Right renal pelvis (tissue), 4 donors: ENCODE results near the gene RASGEF1B. TPM values are rescaled to one million over a fixed set of nuclear protein-coding genes. Genes with fewer than 3 reads are reported as not detected.
A peak's percentile ranks its signal among the peaks of the same experiment; 100 is the strongest.
"Not testable (repeated sequence)": the region's sequence is repeated elsewhere in the genome, so short reads cannot be mapped to it uniquely, and the experiment has no call there.

Experiments
- DNase-seq, 4 donors: peaks; one replicate each; pipeline ENCODE4 v3.0.0-alpha.2; 2013; ENCODE audit warnings: low read depth in 4 of 4, low spot score in 3 of 4, missing footprints in 1 of 4
- polyA plus RNA-seq, 4 donors: library from polyadenylated mRNA; unstranded; fragments of 120-200 nt; gene quantifications; one replicate each; pipeline ENCODE4 v1.2.1, GENCODE V29; 2013; ENCODE audit not compliant: insufficient read length in 4 of 4

Gene RASGEF1B
- polyA plus RNA-seq, 4 donors: 11.6 to 14.1 (median 12.6) TPM

DNA sequence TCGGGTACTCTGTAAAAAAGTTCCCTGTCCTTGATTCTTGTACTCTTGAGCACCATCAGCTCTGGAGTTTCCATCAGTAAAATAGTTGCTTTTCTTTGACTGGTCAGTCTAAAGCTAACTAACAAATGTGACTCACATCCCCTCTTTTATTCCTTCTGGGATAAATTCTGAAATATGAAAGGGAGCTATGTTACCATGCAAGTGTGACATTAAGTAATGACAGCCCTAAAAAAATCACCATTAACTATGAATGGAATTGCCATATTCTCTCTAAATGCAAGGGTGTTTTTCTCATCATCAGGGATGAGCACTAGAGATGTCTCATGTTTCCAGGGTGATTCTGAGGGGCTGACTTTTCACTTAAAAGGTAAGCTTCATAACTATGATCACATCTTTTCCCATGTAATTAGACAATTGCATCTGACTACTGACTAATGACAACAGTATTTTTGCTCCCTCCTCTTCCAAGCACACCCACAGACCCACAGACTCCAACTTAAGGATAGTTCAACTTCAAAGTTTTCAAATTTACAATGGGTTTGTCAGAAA lies 26.9 kb upstream of the RASGEF1B start:
- no peak for DNase-seq

DNA sequence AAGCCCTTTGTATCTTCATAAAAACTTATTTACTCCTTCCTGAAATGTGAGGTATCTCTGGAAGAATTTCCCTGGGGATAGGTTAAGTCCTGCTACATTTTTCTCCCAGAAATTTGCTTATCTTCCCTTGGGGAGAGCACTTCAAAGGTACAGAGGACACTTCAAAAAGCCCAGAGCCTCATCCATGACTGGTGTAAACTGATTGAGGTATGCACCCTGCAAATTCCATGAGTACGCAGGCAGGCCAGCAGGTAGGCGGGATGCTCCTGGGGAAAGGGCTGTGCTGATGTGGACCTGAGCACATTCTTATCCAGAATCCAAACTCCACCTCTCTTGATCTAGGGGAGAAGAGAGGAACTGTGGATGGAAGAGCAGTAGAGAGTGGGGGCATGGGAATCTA lies 26.3 kb upstream of the RASGEF1B start:
- no peak for DNase-seq

DNA sequence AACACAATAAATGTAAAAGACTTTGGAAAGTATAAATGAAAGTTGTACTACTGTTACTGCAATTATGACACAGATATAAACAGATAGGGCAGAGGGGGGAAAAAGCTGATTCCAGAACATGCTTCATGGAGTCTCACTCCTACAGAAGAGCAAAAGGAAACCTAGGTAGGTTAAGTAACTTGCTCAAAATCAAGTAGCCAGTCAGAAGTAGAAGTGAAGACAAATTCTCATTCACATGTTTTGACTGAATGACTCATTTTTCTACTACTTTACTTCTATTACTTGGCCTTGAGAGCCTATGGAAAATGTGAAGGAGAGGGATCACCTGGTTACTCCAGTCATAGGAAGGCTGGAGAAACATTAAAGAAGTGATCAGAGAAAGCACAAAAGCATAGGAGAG lies 23.6 kb upstream of the RASGEF1B start:
- DNase-seq: no peak

DNA sequence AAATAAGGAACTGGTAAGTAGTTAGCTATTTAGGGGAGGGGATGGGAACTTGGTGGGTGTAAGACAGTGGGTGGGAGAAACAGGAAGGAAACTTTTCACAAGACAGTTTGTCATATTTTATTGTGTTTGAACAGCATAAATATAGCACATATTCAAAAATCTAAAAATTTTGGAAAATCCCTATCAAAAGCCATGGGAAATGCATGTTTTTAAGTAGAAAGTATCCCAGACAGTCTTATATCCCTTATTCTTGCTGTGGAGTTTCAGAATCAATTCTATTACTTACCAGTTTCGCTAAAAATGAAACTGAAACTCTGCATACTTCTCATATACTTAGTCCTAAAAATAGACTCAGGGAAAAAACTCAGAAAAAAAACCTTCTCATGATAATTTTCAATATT lies 22.3 kb upstream of the RASGEF1B start:
- no peak for DNase-seq

DNA sequence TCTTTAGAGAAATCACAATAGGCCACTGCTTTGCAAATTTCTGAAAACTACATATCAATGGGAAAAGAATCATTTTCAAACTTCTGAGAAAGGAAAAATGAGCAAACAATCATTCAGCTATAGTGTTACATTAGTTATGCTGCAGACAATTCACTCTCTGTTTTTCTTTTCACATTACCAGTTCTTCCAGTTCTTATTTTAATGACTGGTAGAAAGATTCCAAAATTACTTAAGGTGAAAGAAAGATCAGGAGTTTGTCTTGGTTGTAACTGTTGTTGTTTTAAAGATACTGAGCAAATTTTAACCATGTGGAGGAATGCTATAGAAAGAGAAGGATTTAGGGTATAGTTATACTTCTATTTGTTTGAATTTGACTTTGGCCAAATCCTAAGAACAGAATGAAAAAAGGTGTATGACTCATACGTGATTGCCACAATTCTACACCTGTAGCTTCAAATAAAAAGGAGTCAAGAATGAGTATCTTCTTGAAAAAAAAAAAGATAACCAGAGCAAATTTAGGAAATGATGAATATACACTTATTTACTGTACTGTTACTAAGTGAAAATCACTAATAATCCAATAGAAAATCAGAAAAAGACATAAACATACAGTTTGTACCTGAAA lies 21.0 kb upstream of the RASGEF1B start:
- DNase-seq: no peak

DNA sequence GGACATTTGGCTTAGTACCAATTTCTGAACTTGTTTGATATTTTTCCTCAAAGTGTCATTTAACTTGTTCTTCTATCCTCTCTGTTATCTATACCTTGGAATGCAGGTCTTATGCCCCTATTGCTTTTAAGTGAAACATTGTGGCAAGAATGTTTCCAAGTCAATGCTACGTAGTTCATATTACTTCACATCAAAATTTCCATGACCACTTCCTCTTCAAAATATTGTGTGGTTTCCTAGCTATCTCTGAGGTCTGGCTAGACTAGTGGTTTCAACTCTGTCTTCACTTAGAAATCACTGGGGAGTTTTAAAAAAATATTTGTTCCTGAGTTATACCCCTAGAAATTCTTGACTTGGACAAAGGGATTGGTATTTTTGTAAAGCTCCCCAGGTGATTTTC lies 20.2 kb upstream of the RASGEF1B start:
- no peak for DNase-seq

DNA sequence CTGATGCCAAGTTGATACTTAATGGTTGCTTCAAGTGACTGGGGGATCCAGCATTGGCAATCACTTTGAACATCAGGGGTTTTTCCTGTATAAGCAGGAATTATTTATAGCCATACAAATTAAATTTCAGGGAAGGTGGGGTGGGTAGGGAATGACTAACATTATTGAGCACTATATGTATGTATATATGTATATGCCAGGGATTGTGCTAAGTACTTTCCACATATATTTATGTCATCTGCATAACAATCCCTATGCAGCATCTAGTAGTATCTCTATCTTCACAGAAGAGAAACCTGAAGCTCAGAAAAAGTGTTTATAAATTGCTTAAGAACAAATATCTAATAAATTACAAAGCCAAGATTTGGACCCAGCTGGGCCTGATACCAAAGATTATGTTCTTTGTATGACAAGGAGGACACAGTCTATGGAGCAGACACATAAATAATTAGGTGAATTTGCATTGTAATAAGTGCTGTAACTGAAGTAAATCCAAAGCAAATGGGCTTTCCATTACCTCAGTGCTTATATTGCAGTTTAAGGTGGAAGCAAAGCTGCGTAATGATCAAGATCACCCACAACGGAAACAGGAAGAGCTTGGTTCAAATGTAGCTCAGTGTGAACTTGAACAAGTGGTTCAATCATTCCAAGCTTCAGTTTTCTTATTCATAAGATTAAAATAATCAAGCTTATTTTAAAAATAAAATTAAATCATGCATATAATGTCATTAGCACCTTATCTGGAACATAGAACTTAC lies 18.9 kb upstream of the RASGEF1B start:
- no peak for DNase-seq

DNA sequence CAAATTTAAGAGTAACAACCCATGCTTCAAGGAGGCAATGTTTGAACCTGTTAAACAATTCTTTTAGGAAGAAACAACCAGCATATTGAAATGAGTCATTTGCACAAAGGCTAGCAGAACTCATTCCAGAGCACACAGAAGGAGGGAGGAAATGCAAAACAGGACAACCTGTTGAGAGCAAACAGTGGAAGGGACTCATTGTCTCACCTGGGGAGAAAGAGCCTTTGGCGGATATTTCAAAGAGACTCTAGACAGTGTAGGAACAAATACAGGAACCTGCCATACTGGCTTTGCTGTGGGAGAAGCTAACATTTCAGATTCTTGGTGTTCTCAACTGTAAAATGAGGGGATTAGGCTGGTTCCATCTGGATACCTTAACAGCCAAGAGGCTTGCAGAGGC lies 14.8 kb upstream of the RASGEF1B start:
- DNase-seq: no peak

DNA sequence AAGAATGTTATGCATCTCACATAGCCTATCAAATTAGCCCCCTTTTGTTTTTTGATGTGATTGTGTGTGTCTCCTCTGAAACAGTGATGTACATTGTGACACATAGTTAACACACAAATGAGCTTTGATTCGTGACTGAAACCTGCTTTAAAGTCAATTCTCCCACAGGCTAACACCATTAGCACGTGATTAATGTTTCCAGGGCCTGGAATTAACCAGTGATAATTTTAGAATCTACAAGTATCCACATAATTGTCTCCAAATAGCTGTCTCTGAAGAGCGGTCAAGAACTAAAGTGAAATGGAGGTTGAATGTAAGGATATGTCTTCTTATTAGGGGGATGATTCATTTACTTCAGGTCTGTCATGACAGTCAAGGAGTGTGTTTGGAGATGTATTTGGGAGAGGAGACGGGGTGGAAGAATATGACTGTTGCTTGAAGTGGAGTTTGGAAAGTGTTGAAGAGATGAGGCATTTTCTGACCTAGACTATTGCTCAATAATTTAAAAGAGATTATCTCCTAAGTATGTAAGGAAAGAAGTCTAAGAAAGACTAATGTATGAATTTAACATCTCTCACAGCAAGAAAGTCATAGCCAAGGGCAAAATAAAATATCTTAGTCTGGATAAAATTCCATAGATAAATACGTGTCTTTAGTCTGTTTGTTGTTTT lies 13.7 kb upstream of the RASGEF1B start:
- DNase-seq: no peak

DNA sequence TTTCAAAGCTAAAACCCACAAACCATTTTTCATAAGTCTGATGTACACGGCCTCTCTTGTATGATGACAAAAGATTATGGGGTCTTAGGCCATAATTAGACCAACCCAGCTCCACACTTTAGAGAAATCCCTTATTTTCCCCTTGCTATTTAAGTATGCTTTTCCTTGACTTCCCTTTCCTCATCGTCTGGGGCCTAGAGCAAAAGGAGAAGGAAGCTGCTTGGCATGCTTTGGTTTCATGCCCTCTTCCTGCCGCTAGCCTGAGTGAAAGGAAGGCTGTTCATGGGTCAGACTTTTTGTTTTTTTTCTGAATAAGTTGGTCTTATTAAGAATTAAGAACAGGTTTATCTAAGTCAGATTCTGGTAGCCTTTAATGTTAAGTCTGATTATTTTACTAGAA lies 10.6 kb upstream of the RASGEF1B start:
- DNase-seq: no peak

DNA sequence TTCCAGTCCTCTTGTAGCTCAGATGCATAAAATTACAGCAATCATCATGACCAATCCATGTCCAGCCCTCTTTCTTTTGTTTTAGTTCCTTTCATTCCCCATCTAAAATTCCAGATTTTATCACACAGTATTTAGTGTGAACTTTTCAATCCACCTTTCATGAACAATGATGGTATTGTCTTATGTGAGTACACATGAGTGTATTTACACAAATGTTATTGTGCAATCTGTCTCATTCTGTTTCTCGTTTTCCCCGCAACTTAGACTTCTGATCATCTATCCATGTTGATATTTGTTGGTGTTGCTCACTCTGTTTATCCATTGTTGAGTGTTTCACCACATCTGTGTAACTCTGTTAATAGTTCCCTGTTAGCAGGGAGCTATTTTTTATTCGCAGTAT lies 9.4 kb upstream of the RASGEF1B start:
- DNase-seq: no peak

DNA sequence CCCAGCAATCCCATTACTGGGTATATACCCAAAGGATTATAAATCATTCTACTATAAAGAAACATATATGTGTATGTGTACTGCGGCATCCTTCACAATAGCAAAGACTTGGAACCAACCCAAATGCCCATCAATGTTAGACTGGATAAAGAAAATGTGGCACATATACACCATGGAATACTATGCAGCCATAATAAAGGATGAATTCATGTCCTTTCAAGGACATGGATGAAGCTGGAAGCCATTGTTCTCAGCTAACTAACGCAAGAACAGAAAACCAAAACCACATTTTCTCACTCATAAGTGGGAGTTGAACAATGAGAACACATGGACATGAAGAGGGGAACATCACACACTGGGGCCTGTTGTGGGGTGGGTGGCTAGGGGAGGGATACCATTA lies 7.9 kb upstream of the RASGEF1B start:
- not testable (repeated sequence) for DNase-seq

DNA sequence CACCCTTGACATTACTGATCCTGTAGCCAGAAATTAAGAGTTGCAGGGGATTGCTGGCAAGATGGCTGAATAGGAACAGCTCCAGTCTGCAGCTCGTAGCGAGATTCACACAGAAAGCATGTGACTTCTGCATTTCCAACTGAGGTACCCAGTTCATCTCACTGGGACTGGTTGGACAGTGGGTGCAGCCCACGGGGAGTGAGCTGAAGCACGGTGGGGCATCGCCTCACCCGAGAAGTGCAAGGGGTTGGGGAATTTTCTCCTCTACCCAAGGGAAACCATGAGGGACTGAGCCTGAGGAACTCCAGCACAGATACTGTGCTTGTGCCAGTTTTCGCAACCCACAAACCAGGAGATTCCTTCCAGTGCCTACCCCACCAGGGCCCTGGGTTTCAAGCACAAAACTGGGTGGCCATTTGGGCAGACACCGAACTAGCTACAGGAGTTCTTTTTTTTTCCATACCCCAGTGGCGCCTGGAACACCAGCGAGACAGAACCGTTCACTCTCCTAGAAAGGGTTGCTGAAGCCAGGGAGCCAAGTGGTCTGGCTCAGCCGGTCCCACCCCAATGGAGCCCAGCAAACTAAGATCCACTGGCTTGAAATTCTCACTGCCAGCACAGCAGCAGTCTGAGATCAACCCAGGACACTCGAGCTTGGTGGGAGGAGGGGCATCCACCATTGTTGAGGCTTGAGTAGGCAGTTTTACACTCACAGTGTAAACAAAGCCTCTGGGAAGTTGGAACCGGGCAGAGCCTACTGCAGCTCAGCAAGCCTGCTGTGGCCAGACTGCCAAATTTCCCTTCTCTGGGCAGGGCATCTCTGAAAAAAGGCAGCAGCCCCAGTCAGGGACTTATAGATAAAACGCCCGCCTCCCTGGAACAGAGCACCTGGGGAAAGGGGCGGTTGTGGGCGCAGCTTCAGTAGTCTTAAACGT lies 1.9 kb upstream of the RASGEF1B start:
- not testable (repeated sequence) for DNase-seq

DNA sequence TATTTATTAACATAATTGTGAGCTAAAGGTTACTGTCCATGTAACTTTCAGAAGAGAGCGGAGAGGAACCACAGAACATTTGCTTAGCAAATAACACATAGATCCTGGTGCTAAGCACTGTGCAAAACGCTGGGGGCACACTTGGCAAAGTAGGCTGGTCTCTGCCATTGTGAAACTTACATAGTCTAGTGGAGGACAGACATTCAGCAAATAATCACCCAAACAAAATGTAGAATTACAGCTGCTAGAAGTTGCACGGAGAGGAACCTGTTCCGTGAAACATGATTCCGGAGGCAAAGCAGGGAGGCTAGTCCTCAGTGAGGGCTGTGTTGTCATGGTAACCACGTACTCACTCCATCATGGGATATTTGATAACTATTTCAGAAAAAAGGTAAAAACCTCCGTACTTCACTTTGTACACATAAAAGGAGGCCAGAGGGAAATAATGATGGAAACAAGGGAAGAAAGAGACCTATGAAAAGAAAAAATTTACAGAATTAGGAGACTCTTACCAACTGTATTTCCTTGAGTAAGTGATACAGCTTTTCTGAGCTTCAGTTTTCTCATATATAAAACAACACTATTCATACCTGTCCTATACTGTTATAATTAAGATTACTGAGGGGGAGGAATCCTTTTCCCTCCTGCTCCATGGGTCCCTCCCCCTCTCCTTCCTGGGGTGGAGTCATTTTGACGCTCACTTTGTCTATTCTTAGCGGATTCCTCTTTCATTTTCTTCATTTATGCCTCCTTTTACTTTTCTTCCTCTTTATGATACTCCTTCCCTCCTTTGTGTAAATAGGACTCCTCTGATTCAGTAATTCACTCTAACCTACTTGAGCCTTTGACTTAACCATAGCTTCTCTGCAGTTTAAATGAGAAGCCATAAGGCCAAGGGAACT lies 825 bp upstream of the RASGEF1B start:
- peak in 2 of 4 donors; percentile 40 to 41 for DNase-seq

DNA sequence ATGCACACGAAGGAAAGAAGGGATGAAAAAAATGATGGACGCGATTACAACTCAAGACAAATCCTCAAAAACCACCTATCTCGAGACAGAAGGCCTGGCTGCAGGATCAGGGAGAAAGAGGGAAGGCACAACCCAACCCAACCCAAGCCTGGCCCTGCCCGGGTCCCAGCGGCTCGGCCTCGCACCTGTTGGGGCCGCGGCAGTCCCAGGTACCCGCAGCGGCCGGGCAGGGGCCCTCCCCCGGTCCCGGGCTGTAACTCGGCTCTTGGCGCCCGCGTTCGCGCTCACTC lies 464 bp downstream of the RASGEF1B start:
- no peak for DNase-seq

DNA sequence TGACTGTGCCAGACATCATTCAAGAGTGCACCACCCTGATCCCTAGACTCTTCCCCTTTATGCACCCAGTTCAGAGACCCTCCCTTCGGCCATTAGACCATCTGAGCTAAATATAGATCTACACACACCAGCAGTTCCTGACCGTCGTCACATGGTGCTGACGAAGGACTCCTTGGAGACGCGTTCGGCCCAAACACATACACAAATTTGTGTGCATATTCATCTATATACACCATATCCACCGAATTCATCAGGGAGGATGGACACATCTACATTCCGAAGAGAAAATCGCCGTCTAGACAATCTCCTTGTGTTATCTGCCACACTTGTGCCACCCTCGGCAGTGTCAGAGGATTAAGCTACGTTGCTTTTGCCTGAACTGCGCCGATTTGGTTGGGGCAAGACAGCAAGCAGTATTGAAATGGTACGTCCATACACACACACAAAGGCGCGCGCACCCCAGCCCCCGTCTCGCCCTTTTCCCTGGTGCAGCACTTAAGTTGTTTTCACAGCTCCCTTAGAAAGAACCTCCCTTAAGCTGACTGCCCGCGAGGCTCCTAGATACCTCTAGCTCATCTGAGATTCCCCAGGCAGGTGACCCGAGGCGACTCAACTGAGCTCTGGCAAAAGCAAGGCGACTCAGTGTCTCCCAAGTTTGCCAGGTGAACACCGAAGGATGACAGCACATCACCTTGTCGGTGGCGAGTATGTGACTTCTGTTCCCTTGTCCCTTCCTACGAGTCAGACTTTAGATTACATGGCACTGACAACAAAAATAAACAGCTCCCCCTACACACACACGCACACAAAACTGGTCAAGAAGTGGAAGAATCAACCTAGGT lies 1.0 kb downstream of the RASGEF1B start:
- DNase-seq: peak in 3 of 4 donors; percentile 32 to 43 (median 33)

DNA sequence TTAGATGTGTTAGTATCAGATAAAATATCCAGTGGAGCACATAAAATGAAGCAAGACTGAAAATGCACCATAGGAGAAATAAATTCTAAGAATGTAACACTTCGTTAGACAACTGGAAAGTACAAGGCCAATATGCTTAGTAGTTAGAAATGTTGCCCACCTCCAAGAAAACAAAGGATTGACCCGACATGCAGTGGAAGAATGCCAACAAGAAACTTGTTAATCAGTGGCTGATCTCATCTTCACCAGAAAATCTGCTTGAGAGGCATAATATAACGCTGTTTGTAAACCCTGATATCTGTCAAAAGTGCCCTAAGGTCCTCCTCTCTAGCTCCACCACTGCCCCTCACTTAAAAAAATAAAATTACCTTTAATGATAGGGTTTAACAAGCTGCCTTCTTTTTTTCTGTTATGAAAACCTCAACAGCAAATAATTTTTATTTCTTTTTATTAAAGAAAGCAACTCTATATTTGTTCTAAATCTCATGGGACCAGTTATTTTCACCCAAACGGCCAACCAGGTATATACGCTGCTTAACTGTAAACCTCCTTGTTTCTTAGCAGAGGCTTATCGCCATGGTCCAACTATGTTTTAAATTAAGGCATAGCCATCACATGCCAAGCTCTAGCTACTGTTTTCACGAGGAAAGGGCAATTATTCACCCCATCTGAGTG lies 1.8 kb downstream of the RASGEF1B start:
- no peak for DNase-seq

DNA sequence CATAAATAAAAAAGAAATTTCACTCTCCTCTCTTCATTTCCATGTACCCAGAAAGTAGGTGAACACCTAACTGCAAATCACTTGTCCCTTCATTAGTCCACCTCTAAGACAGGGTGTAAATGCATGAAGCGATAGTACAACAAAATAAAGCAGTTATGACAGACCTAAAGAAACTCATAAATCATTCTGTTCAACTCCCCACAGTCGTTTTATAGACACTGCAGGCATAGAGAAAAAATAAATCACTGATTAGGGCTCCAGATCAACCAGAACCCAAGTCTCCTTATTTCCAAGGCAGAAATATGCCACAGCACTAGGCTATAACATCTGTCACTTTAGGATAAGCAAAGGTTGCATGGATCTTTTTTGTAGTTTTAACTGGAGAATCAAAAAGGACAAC lies 3.0 kb downstream of the RASGEF1B start:
- DNase-seq: no peak
